Endothelial cell of umbilical vein (primary cell): ENCODE measurements around the gene TMBIM6. TPM values are rescaled to one million over a fixed set of nuclear protein-coding genes. Genes with fewer than 3 reads are reported as not detected.

Experiments
- BruUV-seq: library from RNA; stranded (reverse); fragments of 400-500 nt; replicated peaks from 2 replicates; lab custom pipeline; 2021; lab: Mats Ljungman, UMichigan
- CTCF ChIA-PET: fragments of 300-600, 350-600 bp; sonication (Branson Sonifier 250); formaldehyde crosslinking; loops from one replicate; lab custom pipeline; 2021; ENCODE audit warnings: antibody characterized with exemption, inconsistent platforms; lab: Charles Lee
- POLR2A ChIA-PET: fragments of 300-600, 350-600 bp; sonication (Branson Sonifier 250); formaldehyde crosslinking; loops from one replicate; lab custom pipeline; 2021; ENCODE audit warnings: antibody characterized with exemption, inconsistent platforms; lab: Charles Lee
- DNase-seq: peaks from one replicate; pipeline ENCODE4 v3.0.0-alpha.2; 2011; ENCODE audit warnings: low read depth, low spot score
- FAIRE-seq: peaks from 2 replicates; lab custom pipeline; 2011; peaks lifted over from hg19 to GRCh38; lab: Jason Lieb, UNC
- H2AFZ ChIP-seq: 2 replicates; pipeline ENCODE4 v1.6.0; 2012; ENCODE audit warnings: low read depth, low read length, control low read depth, inconsistent platforms
- H3K27ac ChIP-seq: 2 replicates; pipeline ENCODE4 v1.5.1; 2011; ENCODE audit warnings: low read depth, mild to moderate bottlenecking, control low read depth, low read length, moderate library complexity; ENCODE audit not compliant: insufficient read depth
- H3K27me3 ChIP-seq, 2 experiments: 2 replicates each; pipeline versions ENCODE4 v1.6.0 to v1.6.1; 2011; ENCODE audit warnings: low read length in 2 of 2, mixed read lengths in 1 of 2; ENCODE audit not compliant: control insufficient read depth in 2 of 2, insufficient read depth in 2 of 2
- H3K36me3 ChIP-seq, 2 experiments: 2 replicates in 1 of 2; 3 replicates in 1 of 2; pipeline ENCODE4 v1.5.1; 2011; ENCODE audit warnings: low read length in 2 of 2, mild to moderate bottlenecking in 1 of 2, moderate library complexity in 1 of 2; ENCODE audit not compliant: control insufficient read depth in 2 of 2, insufficient read depth in 2 of 2; ENCODE audit errors: extremely low read depth in 1 of 2
- H3K4me1 ChIP-seq: 3 replicates; pipeline ENCODE4 v1.5.1; 2011; ENCODE audit warnings: mild to moderate bottlenecking, low read length; ENCODE audit not compliant: control insufficient read depth, insufficient read depth; ENCODE audit errors: extremely low read depth
- H3K4me2 ChIP-seq: 2 replicates; pipeline ENCODE4 v1.6.1; 2011; ENCODE audit warnings: low read length, control low read depth, mixed read lengths; ENCODE audit not compliant: insufficient read depth
- H3K4me3 ChIP-seq, 3 experiments: fragments of 200-600 bp in 1 of 3; sonication (generic), shearing (Covaris generic) in 1 of 3; replicated peaks in 1 of 3; 2 replicates each; pipeline ENCODE4 v1.5.1; 2011 to 2016; ENCODE audit warnings: control low read depth in 3 of 3, low read length in 3 of 3, mild to moderate bottlenecking in 2 of 3, inconsistent platforms in 1 of 3, low read depth in 1 of 3, moderate library complexity in 1 of 3; ENCODE audit not compliant: insufficient read depth in 1 of 3
- H3K79me2 ChIP-seq: 2 replicates; pipeline ENCODE4 v1.6.0; 2012; ENCODE audit warnings: low read length, inconsistent platforms; ENCODE audit not compliant: control insufficient read depth, insufficient read depth
- H3K9ac ChIP-seq: replicated peaks from 2 replicates; pipeline ENCODE3; 2011; ENCODE audit warnings: low read length, control low read depth; ENCODE audit not compliant: insufficient read depth; ENCODE audit errors: extremely low read depth
- H3K9me1 ChIP-seq: replicated peaks from 3 replicates; pipeline ENCODE4 v1.6.0; 2011; ENCODE audit warnings: mild to moderate bottlenecking, low read length; ENCODE audit not compliant: control insufficient read depth, insufficient read depth; ENCODE audit errors: extremely low read depth
- H3K9me3 ChIP-seq: replicated peaks from 2 replicates; pipeline ENCODE4 v1.5.1; 2012; ENCODE audit warnings: low read length, inconsistent platforms; ENCODE audit not compliant: control insufficient read depth, insufficient read depth
- H4K20me1 ChIP-seq: replicated peaks from 2 replicates; pipeline ENCODE3; 2011; ENCODE audit warnings: mild to moderate bottlenecking, low read length; ENCODE audit not compliant: control insufficient read depth, insufficient read depth; ENCODE audit errors: extremely low read depth
- CTCF ChIP-seq, 2 donors: IDR thresholded peaks; 1 replicate in 1 of 2; 2 replicates in 1 of 2; pipeline ENCODE4 v1.5.1; 2011; ENCODE audit warnings: low read length in 2 of 2, mild to moderate bottlenecking in 2 of 2, moderate library complexity in 2 of 2, control low read depth in 1 of 2, inconsistent platforms in 1 of 2, low read depth in 1 of 2; ENCODE audit not compliant: insufficient read depth in 1 of 2; ENCODE audit errors: extremely low read depth in 1 of 2
- EZH2 ChIP-seq: IDR thresholded peaks from 2 replicates; pipeline ENCODE4 v1.6.1; 2012; ENCODE audit warnings: borderline replicate concordance, low read depth, mild to moderate bottlenecking, moderate library complexity, low read length, inconsistent platforms; ENCODE audit not compliant: severe bottlenecking
- FOS ChIP-seq: IDR thresholded peaks from 2 replicates; pipeline ENCODE4 v1.6.1; 2011; ENCODE audit warnings: mild to moderate bottlenecking, low read length, moderate library complexity, borderline replicate concordance; ENCODE audit not compliant: insufficient read depth
- GATA2 ChIP-seq: IDR thresholded peaks from 2 replicates; pipeline ENCODE4 v1.7.0; 2011; ENCODE audit warnings: low read depth, mild to moderate bottlenecking, moderate library complexity, mixed read lengths, low read length; ENCODE audit not compliant: insufficient read length, insufficient read depth
- JUN ChIP-seq: IDR thresholded peaks from 2 replicates; pipeline ENCODE4 v1.6.1; 2011; ENCODE audit warnings: borderline replicate concordance, low read depth; ENCODE audit not compliant: insufficient read length, insufficient read depth
- MAX ChIP-seq: IDR thresholded peaks from 2 replicates; pipeline ENCODE4 v1.6.1; 2011; ENCODE audit not compliant: insufficient read depth, insufficient read length
- MYC ChIP-seq: IDR thresholded peaks from one replicate; pipeline ENCODE4 v1.6.1; 2011; ENCODE audit warnings: mild to moderate bottlenecking, low read depth, low read length
- POLR2A ChIP-seq: IDR thresholded peaks from 2 replicates; pipeline ENCODE4 v1.6.1; 2012; ENCODE audit warnings: low read depth, mild to moderate bottlenecking, control low read depth, low read length
- POLR2AphosphoS5 ChIP-seq: IDR thresholded peaks from 2 replicates; pipeline ENCODE4 v1.6.1; 2012; ENCODE audit warnings: low read depth, mild to moderate bottlenecking, control low read depth, low read length, moderate library complexity; ENCODE audit not compliant: insufficient read depth
- dilution Hi-C: fragments of 300-500 bp; cut with MboI; formaldehyde crosslinking; loops from one replicate; pipeline ENCODE4 v1.15.0; 2019; ENCODE audit warnings: low sequenced_read_pairs; ENCODE audit not compliant: extremely low pct_ligation_motif_present
- intact Hi-C: fragments of 100-400 bp; cut with micrococcal nuclease; formaldehyde crosslinking; loops from one replicate; pipeline ENCODE4 v1.10.0; 2022
- polyA plus RNA-seq, 4 experiments: library from polyadenylated mRNA; depleted of rRNA in 3 of 4; stranded (reverse) in 3 of 4; unstranded in 1 of 4; fragments of >200 nt; gene quantifications; 2 replicates each; pipeline versions ENCODE4 v1.2.1 to v1.2.3, GENCODE V29; 2011 to 2012; ENCODE audit warnings: missing spikeins in 1 of 4
- total RNA-seq: library from RNA; stranded (reverse); gene quantifications from 2 replicates; pipeline ENCODE4 v1.2.3, GENCODE V29; 2021

The TMBIM6 gene
- total and polyA plus RNA-seq, 2 donors (not counting 3 experiments of a cell fraction or from before 2014, with no cell fraction given) = 393 to 579 TPM

- Histone ChIP-seq H3K36me3 (peaks cover 5 to 50% of the 10 kb centered on the region in 2 experiments), H3K27me3 (no peaks in the 10 kb centered on the region), H3K4me1 (no peaks in the 10 kb centered on the region), H3K27ac (no peak overlapping the region), H3K79me2 (no peaks in the 10 kb centered on the region), H3K9ac (no peak overlapping the region), H2AFZ (no peak overlapping the region), H3K9me3 (no peaks in the 10 kb centered on the region), H3K9me1 (no peaks in the 10 kb centered on the region), H4K20me1 (no peaks in the 10 kb centered on the region), H3K4me3 (no peak overlapping the region), H3K4me2 (no peak overlapping the region)
- TF ChIP-seq POLR2AphosphoS5 (no peak), CTCF (IDR thresholded peaks at IDR 0.05; ENCODE audit: extremely low read depth in 1 of 2, insufficient read depth in 1 of 2, low read depth in 1 of 2, low read length in 2 of 2) (no peak), POLR2A (no peak), EZH2 (no peak), JUN (no peak), MAX (no peak), FOS (no peak), MYC (no peak), GATA2 (no peak)
- FAIRE-seq = no peak
- DNase-seq = no peak
- BruUV-seq = no TSS peak
- POLR2A ChIA-PET = no interaction called here
- dilution Hi-C loops = no loop called here
- CTCF ChIA-PET = interaction anchor here (1.2 to 5.7 kb wide), 2 partner anchors 12 to 43 kb away, joined by 3 to 25 read pairs; no protein-coding TSS in a partner anchor
- intact Hi-C loops = no loop called here
These were observed 55.5 kb downstream of the TMBIM6 start for GRCh38 chr12:49796606-49797448.
